Osteoblast (primary cell): Measurements from ENCODE around the gene RRAS. TPM values are rescaled to one million over a fixed set of nuclear protein-coding genes. Genes with fewer than 3 reads are reported as not detected.

Experiments
- DNase-seq: peaks from one replicate; pipeline ENCODE4 v3.0.0; 2011; ENCODE audit warnings: low spot score, mixed read lengths; ENCODE audit not compliant: insufficient read length; ENCODE audit errors: missing footprints
- H2AFZ ChIP-seq: 2 replicates; pipeline ENCODE4 v1.6.0; 2011; ENCODE audit warnings: mild to moderate bottlenecking, low read length
- H3K27ac ChIP-seq: 2 replicates; pipeline ENCODE4 v1.5.1; 2011; ENCODE audit warnings: mild to moderate bottlenecking, low read depth, low read length, moderate library complexity
- H3K27me3 ChIP-seq: 2 replicates; pipeline ENCODE4 v1.6.0; 2012; ENCODE audit warnings: mild to moderate bottlenecking, control low read depth, inconsistent platforms, low read length, moderate library complexity; ENCODE audit not compliant: insufficient read depth
- H3K36me3 ChIP-seq: 2 replicates; pipeline ENCODE4 v1.5.1; 2011; ENCODE audit warnings: mild to moderate bottlenecking, low read length, control low read depth, moderate library complexity; ENCODE audit not compliant: insufficient read depth
- H3K4me1 ChIP-seq: 2 replicates; pipeline ENCODE4 v1.5.1; 2011; ENCODE audit warnings: mild to moderate bottlenecking, low read length, control low read depth, moderate library complexity; ENCODE audit not compliant: insufficient read depth
- H3K4me2 ChIP-seq: 2 replicates; pipeline ENCODE4 v1.6.0; 2011; ENCODE audit warnings: mild to moderate bottlenecking, low read length; ENCODE audit not compliant: insufficient read depth
- H3K4me3 ChIP-seq: fragments of 200-600 bp; sonication (generic); 3 replicates; pipeline ENCODE4 v1.5.1; 2012; ENCODE audit warnings: mild to moderate bottlenecking, low read length, inconsistent platforms; ENCODE audit not compliant: insufficient read depth
- H3K79me2 ChIP-seq: 2 replicates; pipeline ENCODE4 v1.6.0; 2012; ENCODE audit warnings: mild to moderate bottlenecking, low read length, control low read depth, inconsistent platforms; ENCODE audit not compliant: insufficient read depth
- H3K9me3 ChIP-seq: 2 replicates; pipeline ENCODE4 v1.5.1; 2011; ENCODE audit warnings: low read depth, low read length, control low read depth
- H4K20me1 ChIP-seq: 2 replicates; pipeline ENCODE4 v1.6.0; 2012; ENCODE audit warnings: mild to moderate bottlenecking, low read length, control low read depth; ENCODE audit not compliant: insufficient read depth
- total RNA-seq: library from RNA; depleted of rRNA; stranded (reverse); fragments of >200 nt; gene quantifications from 2 replicates; pipeline ENCODE4 v1.2.3, GENCODE V29; 2012
- TF ChIP-seq, protein P1 (sequence below): IDR thresholded peaks from 2 replicates; pipeline ENCODE4 v1.5.1; 2011; ENCODE audit warnings: mild to moderate bottlenecking, low read depth, low read length, moderate library complexity; ENCODE audit errors: extremely low read depth

Gene RRAS
- total RNA-seq, 1 donor = 31.8 TPM

DNA sequence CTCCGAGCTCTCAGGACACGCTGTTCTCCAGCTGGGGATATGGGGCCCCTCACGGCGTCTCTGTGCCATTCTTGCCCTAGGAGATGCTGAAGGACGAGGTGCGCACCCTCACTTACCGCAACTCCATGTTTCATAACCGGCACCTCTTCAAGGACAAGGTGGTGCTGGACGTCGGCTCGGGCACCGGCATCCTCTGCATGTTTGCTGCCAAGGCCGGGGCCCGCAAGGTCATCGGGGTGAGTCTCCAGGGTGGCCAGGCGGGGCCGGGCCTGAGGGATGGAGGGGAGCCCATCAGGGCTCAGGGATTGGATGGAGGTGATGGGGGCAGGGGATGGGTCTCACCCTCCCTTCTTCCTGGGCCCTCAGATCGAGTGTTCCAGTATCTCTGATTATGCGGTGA is 41.9 kb upstream of the RRAS start:
- Histone ChIP-seq H3K27me3 (no peaks in the 10 kb centered on the region), H3K4me2 (no peak overlapping the region), H3K79me2 (peaks cover 49% of the 10 kb centered on the region), H4K20me1 (peaks cover 41% of the 10 kb centered on the region), H3K9me3 (no peaks in the 10 kb centered on the region), H2AFZ (no peak overlapping the region), H3K4me1 (peaks cover 21% of the 10 kb centered on the region), H3K4me3 (no peak overlapping the region), H3K27ac (no peak overlapping the region), H3K36me3 (peaks cover 42% of the 10 kb centered on the region)
- TF ChIP-seq, protein P1, sequence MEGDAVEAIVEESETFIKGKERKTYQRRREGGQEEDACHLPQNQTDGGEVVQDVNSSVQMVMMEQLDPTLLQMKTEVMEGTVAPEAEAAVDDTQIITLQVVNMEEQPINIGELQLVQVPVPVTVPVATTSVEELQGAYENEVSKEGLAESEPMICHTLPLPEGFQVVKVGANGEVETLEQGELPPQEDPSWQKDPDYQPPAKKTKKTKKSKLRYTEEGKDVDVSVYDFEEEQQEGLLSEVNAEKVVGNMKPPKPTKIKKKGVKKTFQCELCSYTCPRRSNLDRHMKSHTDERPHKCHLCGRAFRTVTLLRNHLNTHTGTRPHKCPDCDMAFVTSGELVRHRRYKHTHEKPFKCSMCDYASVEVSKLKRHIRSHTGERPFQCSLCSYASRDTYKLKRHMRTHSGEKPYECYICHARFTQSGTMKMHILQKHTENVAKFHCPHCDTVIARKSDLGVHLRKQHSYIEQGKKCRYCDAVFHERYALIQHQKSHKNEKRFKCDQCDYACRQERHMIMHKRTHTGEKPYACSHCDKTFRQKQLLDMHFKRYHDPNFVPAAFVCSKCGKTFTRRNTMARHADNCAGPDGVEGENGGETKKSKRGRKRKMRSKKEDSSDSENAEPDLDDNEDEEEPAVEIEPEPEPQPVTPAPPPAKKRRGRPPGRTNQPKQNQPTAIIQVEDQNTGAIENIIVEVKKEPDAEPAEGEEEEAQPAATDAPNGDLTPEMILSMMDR = no peak
- peak; percentile 58 for DNase-seq

DNA sequence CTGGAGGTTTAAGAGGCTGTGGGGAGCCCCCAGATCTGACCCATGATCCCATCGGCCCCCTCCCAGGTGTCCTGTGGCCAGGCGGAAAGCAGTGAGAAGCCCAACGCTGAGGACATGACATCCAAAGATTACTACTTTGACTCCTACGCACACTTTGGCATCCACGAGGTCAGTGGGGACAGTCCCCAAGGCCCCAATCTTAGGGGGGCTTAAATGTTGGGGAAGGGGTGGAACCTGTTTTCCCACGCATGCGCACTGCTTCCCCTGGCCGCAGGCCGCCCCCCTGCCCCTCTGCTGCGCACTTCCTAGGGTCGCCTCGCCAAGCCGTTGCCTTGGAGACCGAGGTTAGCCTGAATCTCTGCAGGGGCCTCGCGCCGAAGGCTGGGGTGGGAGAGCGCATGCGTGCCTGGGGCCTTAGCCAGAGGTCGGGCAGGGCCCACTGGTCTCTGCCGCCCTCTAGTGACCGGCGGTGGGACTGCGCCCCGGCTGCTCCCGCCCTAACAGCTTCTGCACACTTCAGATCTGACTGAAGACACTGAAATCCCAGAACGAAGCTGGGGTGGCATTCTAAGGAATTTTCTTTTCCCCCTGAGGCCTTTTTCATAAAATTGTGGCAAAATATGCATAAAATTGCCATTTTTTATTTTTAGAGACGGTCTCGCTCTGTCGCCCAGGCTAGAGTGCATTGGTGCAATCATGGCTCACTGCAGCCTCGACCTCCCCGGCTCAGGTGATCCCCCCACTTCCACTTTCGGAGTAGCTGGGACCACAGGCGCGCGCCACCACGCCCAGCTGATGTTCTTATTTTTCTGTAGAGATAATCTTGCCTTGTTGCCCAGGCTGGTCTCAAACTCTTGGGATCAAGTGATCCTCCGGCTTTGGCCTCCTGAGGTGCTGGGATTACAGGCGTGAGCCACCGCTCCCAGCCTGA is 40.7 kb upstream of the RRAS start:
- peak; percentile 100 for DNase-seq
- H3K27me3 ChIP-seq = no peaks in the 10 kb centered on the region
- TF ChIP-seq, protein P1 = peak; percentile 97
- peaks cover 41% of the 10 kb centered on the region for H4K20me1 ChIP-seq
- no peaks in the 10 kb centered on the region for H3K9me3 ChIP-seq
- no peak overlapping the region for H2AFZ ChIP-seq
- H3K36me3 ChIP-seq = peaks cover 37% of the 10 kb centered on the region
- H3K4me1 ChIP-seq = peaks cover 25% of the 10 kb centered on the region
- peak overlapping the region; percentile 56 for H3K4me3 ChIP-seq
- H3K27ac ChIP-seq = peak overlapping the region; percentile 61
- H3K79me2 ChIP-seq = peaks cover 49% of the 10 kb centered on the region
- peak overlapping the region; percentile 68 for H3K4me2 ChIP-seq

DNA sequence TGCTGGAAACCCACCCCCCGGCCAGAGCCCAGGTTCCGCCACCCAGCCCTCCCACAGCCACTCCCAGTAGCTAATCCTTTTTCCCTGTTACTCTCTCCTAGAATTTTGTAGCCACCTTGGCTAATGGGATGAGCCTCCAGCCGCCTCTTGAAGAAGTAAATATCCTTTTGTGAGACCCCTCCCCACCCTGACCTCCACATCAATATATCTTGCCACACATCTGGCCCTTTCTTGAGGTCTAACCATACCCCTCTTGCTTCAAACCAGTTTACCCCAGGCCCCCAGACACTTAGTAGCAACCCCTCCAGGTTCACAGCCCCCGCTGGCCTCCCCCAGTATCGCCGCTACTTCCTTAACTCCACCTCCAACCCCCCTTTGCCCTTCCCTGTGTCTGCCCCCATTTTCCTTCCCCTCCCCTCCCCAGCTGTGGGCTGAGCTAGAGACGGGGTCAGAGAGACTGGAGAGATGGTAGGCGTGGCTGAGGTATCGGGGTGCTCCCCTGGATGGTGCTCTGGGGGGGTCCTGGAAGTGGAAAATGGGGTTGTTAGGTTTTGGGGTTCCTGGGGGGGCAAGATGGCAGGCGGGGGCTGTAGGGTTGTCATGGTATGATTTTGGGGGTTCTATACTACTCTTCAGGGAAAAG is 39.9 kb upstream of the RRAS start:
- TF ChIP-seq, protein P1 = no peak
- Histone ChIP-seq H3K36me3 (peaks cover 29% of the 10 kb centered on the region), H3K9me3 (no peaks in the 10 kb centered on the region), H3K27ac (peak overlapping the region; percentile 61), H3K4me2 (peak overlapping the region; percentile 68), H3K79me2 (peaks cover 49% of the 10 kb centered on the region), H2AFZ (no peak overlapping the region), H3K27me3 (no peaks in the 10 kb centered on the region), H3K4me1 (peaks cover 25% of the 10 kb centered on the region), H4K20me1 (peaks cover 40% of the 10 kb centered on the region), H3K4me3 (peak overlapping the region; percentile 56)
- peak; percentile 66 for DNase-seq
